GM18951 (cell line): ENCODE data around the gene MAP3K10.

ENCODE experiments used
- POLR2A ChIP-seq: IDR thresholded peaks from 4 replicates; pipeline ENCODE4 v1.6.1; 2011; ENCODE audit warnings: mild to moderate bottlenecking; ENCODE audit not compliant: insufficient read length, insufficient read depth; ENCODE audit errors: extremely low read depth
- in situ Hi-C: fragments of 300-500 bp; cut with MboI; formaldehyde crosslinking; loops from one replicate; pipeline ENCODE4 v1.12.0; 2022; ENCODE audit warnings: low sequenced_read_pairs, mixed read lengths, inconsistent platforms; ENCODE audit not compliant: unreplicated experiment

The MAP3K10 gene

DNA sequence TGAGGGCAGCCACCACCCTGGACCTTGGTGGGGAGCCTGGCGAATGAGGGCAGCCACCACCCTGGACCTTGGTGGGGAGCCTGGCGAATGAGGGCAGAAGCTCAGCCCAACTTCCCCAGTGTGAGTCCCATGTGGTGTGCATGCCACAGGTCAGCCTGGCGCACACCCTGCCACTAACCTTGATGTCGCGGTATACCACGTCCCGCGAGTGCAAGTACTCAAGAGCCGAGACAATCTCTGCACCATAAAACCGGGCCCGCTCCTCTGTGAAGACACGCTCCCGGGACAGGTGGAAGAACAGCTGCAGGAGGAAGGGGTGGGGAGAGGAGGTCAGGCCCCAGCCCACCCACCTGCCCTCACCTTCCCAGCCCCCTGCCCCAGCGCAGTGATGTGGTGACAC is 46.6 kb downstream of the MAP3K10 start:
- in situ Hi-C loops: no loop called here
- TF ChIP-seq POLR2A: no peak

- TF ChIP-seq POLR2A: no peak
- in situ Hi-C loops: no loop called here
Observed at GRCh38 chr19:40238775-40239174, 47.5 kb downstream of the MAP3K10 start.

- in situ Hi-C loops: no loop called here
- TF ChIP-seq POLR2A: no peak
Observed at GRCh38 chr19:40239415-40240226, 48.4 kb downstream of the MAP3K10 start.

DNA sequence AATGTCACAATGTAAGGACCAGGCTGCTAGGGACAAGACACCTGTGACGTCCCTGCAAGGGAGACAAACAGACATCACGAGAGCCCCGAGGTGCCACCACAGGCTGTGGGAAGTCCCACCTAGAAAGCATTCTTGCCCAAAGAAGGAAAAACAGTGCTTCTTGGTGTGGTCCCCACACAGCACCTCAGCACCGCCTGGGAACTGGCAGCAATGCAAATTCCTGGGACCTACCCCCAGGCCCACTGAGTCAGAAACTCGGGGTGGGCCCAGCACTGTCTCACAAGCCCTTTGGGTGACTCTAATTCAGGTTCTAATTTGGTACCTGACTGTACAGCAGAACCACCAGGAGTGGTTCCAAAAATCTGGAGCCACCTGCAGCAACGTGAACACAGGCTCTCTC is 49.1 kb downstream of the MAP3K10 start:
- in situ Hi-C loops: no loop called here

GRCh38 chr19:40241125-40241808 is 50.0 kb downstream of the MAP3K10 start:
- no peak for TF ChIP-seq POLR2A
- in situ Hi-C loops: no loop called here

More for the DNA sequence above, 49.1 kb downstream of the MAP3K10 start:
- TF ChIP-seq POLR2A: no peak

GRCh38 chr19:40241809-40242384 is 50.7 kb downstream of the MAP3K10 start:
- in situ Hi-C loops: no loop called here
- no peak for TF ChIP-seq POLR2A

DNA sequence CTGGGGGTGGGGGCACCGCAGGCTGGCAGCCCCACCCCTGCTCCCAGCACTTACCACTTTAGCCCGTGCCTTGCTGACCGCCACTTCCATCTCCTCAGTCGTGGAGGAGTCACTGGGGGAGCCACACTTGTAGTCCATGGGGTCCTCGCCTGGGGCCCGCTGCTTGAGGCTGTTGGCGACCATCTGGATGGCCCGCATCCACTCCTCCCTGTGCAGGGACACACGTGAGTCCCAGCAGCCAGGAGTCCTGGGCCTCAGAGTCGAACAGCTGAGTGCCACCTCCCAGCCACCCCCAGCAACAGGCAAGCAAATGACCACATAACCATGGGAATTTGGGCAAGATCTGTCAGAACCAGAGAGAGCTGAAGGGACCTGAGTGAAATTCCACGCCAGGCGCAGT is 51.3 kb downstream of the MAP3K10 start:
- no peak for TF ChIP-seq POLR2A
- in situ Hi-C loops: no loop called here

DNA sequence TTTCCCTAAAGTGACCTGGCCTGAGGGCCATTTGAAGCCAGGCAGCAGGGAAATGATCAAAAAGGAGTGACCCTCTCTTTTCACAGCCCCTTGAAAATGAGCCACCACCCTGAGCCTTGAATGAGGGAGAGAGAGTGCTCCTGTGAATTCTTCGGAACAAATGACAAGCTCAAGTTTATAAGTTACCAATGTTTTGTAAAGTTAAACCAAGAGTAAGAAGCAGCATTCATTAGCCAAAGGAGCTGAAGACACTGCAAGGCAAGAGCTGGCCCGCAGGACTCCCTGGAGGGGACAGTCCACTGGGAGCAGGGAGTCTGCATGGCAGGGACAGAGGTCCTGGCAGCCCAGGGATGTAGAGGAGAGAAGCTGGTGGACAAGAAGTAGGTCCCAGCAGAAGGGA is 52.0 kb downstream of the MAP3K10 start:
- no peak for TF ChIP-seq POLR2A
- in situ Hi-C loops: no loop called here

DNA sequence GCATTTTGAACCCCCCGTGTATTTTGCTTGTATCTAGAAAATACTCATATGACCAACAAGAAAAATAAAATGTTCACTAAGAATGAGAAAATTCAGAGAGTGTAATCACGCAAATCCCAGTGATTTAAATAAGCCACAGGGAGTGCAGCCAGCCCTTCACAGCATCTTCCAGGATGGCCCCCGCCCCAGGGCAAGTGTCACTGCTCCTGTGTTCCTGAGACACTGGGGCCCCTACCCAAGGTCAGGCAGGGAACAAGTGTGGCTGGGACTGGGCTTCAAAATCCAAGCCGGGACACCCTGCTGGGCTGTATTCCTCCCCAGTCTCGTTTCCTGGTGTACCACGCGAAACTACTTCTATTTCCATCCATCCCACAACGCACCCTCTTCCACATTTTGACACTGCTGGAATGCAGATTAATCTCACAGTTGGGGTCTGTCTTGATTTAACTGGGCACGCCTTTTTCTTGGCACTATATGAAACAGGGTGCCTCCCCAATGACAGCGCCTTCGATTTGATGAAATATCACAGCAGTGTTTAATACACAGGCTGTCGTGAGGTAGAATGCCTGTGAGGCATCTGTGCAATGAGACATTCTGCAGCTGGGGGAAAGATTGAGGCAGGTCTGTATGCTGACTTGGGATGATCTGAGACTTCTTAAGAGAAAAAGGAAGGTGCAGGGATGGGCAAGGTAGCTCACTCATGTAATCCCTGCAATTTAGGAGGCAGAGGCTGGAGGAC is 53.5 kb downstream of the MAP3K10 start:
- in situ Hi-C loops: no loop called here
- no peak for TF ChIP-seq POLR2A

- no peak for TF ChIP-seq POLR2A
- in situ Hi-C loops: no loop called here
Observed at GRCh38 chr19:40245506-40246128, 54.4 kb downstream of the MAP3K10 start.

GRCh38 chr19:40246292-40247073 is 55.3 kb downstream of the MAP3K10 start:
- in situ Hi-C loops: no loop called here
- no peak for TF ChIP-seq POLR2A

DNA sequence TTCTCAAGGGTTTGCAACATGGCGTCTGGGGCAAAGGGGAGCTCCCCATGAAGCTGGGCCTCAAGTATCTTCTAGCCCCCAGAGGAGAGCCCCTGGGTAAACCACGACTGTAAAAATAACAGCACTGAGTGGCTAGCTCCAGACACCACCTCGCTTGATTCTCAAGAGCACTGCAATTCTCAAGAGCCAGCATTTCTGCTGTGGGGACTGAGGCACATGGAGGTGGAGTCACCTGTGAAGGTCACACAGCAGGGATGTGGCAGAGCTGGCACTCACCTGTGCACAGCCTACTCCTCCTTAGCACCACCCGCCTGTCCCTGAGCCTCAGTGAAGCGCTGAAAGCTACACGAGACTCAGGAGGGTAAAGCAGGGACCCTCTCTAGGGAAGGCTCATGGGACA is 56.0 kb downstream of the MAP3K10 start:
- no peak for TF ChIP-seq POLR2A
- in situ Hi-C loops: no loop called here
